Raji (cell line): Measurements from ENCODE around the gene TMEM134.

Experiments used
- POLR2A ChIP-seq: IDR thresholded peaks from 2 replicates; pipeline ENCODE4 v1.6.1; 2011; ENCODE audit warnings: low read depth, low read length, control low read depth; ENCODE audit not compliant: insufficient read depth

TMEM134 gene

DNA sequence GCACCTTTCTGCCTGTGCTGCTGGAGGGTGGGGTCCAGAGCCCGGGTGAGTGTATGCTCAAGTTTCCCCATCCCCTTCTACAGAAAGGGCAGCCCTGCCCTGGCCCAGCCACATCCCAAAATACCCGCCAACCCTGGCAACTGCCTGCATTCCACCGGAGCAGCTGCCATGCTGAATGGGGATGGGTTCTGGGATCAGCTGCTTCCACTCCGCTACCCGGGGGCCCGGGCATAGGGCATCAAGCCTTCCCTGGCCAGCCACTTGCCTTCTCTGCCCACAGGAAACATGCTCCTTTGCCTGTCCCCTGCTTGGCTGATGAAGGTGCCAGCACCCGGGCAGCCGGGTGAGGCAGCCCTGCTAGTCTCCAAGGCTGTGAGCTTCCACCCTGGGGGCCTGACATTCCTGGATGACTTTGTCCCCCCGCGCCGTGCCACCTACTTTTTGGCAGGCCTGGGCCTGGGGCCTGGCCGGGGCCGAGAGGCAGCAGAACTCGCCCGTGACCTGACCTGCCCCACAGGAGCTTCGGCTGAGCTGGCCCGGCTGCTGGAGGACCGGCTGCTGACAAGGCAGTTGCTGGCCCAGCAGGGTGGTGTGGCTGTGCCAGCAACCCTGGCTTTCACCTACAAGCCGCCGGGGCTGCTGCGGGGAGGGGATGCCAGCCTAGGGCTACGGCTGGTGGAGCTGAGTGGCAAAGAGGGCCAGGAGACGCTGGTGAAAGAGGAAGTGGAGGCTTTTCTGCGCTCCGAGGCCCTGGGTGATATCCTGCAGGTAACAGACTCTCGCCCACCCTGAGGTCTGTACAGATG is 50.4 kb downstream of the TMEM134 start:
- TF ChIP-seq POLR2A: no peak

DNA sequence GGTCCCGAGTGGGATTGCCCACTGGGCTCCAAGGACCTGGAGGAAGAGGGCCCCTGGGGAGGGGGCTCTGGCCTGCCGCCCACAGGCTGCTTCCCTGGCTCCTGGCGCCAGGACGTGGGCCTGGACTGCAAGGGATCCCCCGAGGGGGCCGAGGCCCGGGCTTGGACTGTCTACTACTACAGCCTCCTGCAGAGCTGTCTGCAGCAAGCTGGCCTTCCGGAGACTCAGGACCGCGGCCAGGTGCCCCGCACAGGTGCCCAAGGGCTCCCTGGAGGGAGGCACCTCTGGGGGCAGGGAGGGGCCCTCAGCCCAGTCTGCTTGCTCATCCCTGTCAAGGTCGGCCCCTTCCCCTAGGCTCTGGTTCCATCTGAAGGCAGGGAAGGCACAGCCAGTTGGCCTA is 51.6 kb downstream of the TMEM134 start:
- no peak for TF ChIP-seq POLR2A

- TF ChIP-seq POLR2A: no peak
Measured at GRCh38 chr11:67416416-67417335, 52.4 kb downstream of the TMEM134 start.

DNA sequence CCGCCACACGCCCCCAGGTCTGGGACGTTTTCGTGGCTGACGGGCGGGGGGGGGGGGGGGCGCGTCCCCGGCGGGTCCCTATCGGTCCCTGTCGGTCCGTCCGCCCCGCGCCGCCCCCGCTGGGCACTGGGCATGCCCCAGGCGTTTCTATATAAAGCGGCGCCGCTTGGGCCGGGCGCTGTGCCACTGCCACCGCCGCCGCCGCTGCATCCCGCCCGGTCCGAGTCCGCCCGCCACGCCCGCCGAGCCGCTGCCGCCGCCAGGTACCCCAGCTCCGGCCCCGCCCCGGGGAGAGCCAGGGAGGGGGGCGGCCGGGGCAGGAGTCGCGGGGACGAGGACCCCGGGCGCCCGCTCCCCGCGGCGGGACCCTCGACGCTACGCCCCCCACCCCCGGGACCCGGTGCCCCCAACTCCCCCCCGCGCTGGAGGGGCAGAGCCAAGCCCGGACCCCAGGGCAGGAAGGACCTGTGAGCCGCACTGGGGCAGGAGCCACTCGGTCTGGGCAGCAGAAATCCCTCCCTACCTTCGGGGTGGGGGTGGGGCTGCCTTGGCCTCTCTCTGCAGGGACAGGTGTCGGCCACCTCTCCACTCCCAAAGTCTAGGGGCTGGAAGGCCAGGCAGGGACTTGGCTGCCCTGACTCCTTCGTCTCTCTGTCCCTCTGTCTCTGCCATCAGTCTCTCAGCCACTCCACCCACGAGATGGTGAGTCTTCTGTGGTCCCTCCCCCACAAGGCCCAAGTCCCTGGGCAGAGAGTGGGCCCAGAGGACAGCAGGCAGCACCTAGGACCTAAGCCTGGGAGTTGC is 53.3 kb downstream of the TMEM134 start, which contains the start of gene CARNS1:
Gene CARNS1, plus strand, starts transcription at position 178 of the 804 bp plus-strand sequence. Its CDS starts 522 bp downstream, at position 700.
- TF ChIP-seq POLR2A: no peak

- TF ChIP-seq POLR2A: no peak
Measured at GRCh38 chr11:67413266-67413849, 55.7 kb downstream of the TMEM134 start.

DNA sequence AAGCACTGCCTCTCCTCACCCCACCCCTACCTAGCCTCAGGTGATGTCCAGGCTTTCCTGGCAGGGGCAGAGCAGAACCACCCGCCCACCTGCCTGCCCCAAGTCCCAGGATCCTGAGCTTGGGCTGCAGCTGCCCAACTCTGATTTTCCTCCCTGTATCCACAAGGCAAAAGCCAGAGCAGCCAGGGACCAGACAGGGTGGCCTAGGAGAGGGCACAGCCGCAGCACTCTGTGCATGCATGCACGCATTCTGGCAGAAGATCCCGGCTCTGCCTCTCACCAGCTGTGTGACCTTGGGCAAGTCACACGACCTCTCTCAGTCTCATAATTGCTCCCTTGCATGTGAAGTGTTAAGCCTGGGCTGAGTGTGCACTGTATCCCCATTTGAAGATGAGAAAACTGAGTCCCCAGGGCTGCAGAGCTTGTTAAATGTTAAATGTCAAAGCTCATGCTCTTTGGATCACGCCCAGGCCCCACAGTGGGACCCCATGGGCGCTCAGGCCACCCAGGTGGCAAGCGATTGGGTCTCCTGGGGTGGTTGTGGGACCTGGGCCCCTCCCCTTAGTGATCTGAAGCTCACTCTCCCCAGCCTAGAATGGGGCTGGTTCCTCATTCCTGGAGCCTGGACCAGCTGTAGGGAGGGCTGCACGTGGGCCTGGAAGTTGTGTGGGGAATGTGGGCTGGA is 56.4 kb downstream of the TMEM134 start:
- TF ChIP-seq POLR2A: no peak; the same call in 1 of the 2 replicates

DNA sequence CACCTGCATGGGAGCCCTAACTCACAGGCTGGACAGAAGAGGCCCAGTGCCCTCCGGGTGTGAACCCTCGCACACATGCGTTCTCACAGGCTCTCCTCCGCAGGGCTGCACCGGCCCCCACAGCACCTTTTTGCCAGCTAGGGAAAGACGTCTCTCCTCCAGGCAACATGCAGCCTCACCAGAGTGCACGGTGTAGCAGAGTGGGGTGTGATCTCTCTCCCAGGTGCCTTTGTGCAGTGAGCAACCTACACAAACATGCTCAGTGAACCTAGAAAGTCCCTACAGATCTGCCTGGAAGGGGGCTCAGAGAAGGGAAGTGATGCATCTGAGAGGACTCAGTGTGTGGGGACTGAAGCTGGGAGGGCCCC is 57.3 kb downstream of the TMEM134 start:
- peak; percentile 3; the same call in 1 of the 2 replicates for TF ChIP-seq POLR2A
